ENCODE data around the gene EFCAB8.

The EFCAB8 gene

GRCh38 chr20:32986331-32986966 lies 127.7 kb downstream of the EFCAB8 start:
- H3K36me3 ChIP-seq (ENCODE audit: insufficient read depth): no peaks in the 10 kb centered on the region

GRCh38 chr20:32987044-32987825 lies 128.5 kb downstream of the EFCAB8 start:
- no peaks in the 10 kb centered on the region; the same call in 1 of the 2 replicates for H3K27me3 ChIP-seq (ENCODE audit: insufficient read depth, low read depth)
- H3K4me1 ChIP-seq (ENCODE audit: low read depth, poor library complexity, severe bottlenecking): no peaks in the 10 kb centered on the region
- H3K27ac ChIP-seq: no peak overlapping the region
- no peaks in the 10 kb centered on the region for H4K20me1 ChIP-seq (ENCODE audit: insufficient read depth)
- no peak overlapping the region for H2AFZ ChIP-seq (ENCODE audit: low read depth)
- TF ChIP-seq CTCF (conservative IDR thresholded peaks at IDR 0.05; ENCODE audit: low read depth, low read length): no peak
- H3K9ac ChIP-seq: no peak overlapping the region
- H3K4me3 ChIP-seq (IDR thresholded peaks at IDR 0.05; ENCODE audit: insufficient read depth, low read depth, low read length): no peak overlapping the region
- no peaks in the 10 kb centered on the region for H3K79me2 ChIP-seq (ENCODE audit: insufficient read depth, low read depth)
- H3K36me3 ChIP-seq (ENCODE audit: insufficient read depth): no peaks in the 10 kb centered on the region
- H3K4me2 ChIP-seq: no peak overlapping the region

More at GRCh38 chr20:32986331-32986966, 127.7 kb downstream of the EFCAB8 start:
- Histone ChIP-seq H3K27ac (no peak overlapping the region), H3K9ac (no peak overlapping the region), H3K79me2 (ENCODE audit: insufficient read depth, low read depth) (no peaks in the 10 kb centered on the region), H3K4me3 (IDR thresholded peaks at IDR 0.05; ENCODE audit: insufficient read depth, low read depth, low read length) (no peak overlapping the region), H3K4me1 (ENCODE audit: low read depth, poor library complexity, severe bottlenecking) (no peaks in the 10 kb centered on the region), H4K20me1 (ENCODE audit: insufficient read depth) (no peaks in the 10 kb centered on the region), H3K4me2 (no peak overlapping the region), H2AFZ (ENCODE audit: low read depth) (no peak overlapping the region), H3K27me3 (ENCODE audit: insufficient read depth, low read depth) (no peaks in the 10 kb centered on the region; the same call in 1 of the 2 replicates)
- TF ChIP-seq CTCF (conservative IDR thresholded peaks at IDR 0.05; ENCODE audit: low read depth, low read length): no peak

- Histone ChIP-seq H3K27me3 (ENCODE audit: insufficient read depth, low read depth) (no peaks in the 10 kb centered on the region; the same call in 1 of the 2 replicates), H3K79me2 (ENCODE audit: insufficient read depth, low read depth) (no peaks in the 10 kb centered on the region), H3K4me3 (IDR thresholded peaks at IDR 0.05; ENCODE audit: insufficient read depth, low read depth, low read length) (no peak overlapping the region), H3K27ac (no peak overlapping the region), H3K4me1 (ENCODE audit: low read depth, poor library complexity, severe bottlenecking) (no peaks in the 10 kb centered on the region), H3K9ac (no peak overlapping the region), H3K4me2 (no peak overlapping the region), H4K20me1 (ENCODE audit: insufficient read depth) (no peaks in the 10 kb centered on the region), H2AFZ (ENCODE audit: low read depth) (no peak overlapping the region), H3K36me3 (ENCODE audit: insufficient read depth) (no peaks in the 10 kb centered on the region)
- no peak for TF ChIP-seq CTCF (conservative IDR thresholded peaks at IDR 0.05; ENCODE audit: low read depth, low read length)
These were observed 129.3 kb downstream of the EFCAB8 start for GRCh38 chr20:32988008-32988407.

GRCh38 chr20:32989507-32990283 lies 131.0 kb downstream of the EFCAB8 start:
- H3K4me1 ChIP-seq (ENCODE audit: low read depth, poor library complexity, severe bottlenecking): no peaks in the 10 kb centered on the region
- no peak overlapping the region for H3K9ac ChIP-seq
- TF ChIP-seq CTCF (conservative IDR thresholded peaks at IDR 0.05; ENCODE audit: low read depth, low read length): no peak
- H3K4me3 ChIP-seq (IDR thresholded peaks at IDR 0.05; ENCODE audit: insufficient read depth, low read depth, low read length): no peak overlapping the region
- H3K79me2 ChIP-seq (ENCODE audit: insufficient read depth, low read depth): no peaks in the 10 kb centered on the region
- no peak overlapping the region for H2AFZ ChIP-seq (ENCODE audit: low read depth)
- no peak overlapping the region for H3K27ac ChIP-seq
- H4K20me1 ChIP-seq (ENCODE audit: insufficient read depth): no peaks in the 10 kb centered on the region
- no peaks in the 10 kb centered on the region for H3K36me3 ChIP-seq (ENCODE audit: insufficient read depth)
- no peaks in the 10 kb centered on the region; the same call in 1 of the 2 replicates for H3K27me3 ChIP-seq (ENCODE audit: insufficient read depth, low read depth)
- H3K4me2 ChIP-seq: no peak overlapping the region

Data from KMS-11 (cell line).